ENCODE data around the gene C1QB. TPM values are rescaled to one million over a fixed set of nuclear protein-coding genes. Genes with fewer than 3 reads are reported as not detected.

The C1QB gene
- total RNA-seq, 1 donor from 2014 or later = 287 TPM

- no peak for DNase-seq (ENCODE audit: extremely low spot score in 2 of 2)
- Histone ChIP-seq H3K9me3 (no peaks in the 10 kb centered on the region), H3K27me3 (no peaks in the 10 kb centered on the region), H3K4me1 (no peaks in the 10 kb centered on the region), H3K27ac (no peak overlapping the region), H3K4me3 (no peak overlapping the region), H3K36me3 (no peaks in the 10 kb centered on the region)
- intact Hi-C loops (cut with DNase I) = no loop called here
- TF ChIP-seq POLR2AphosphoS5 (IDR thresholded peaks at IDR 0.05; ENCODE audit: insufficient read depth in 1 of 2, low read depth in 1 of 2) = no peak
- no peak for TF ChIP-seq CTCF (IDR thresholded peaks at IDR 0.05)
Observed at GRCh38 chr1:22689505-22689904, 36.5 kb downstream of the C1QB start.

DNA sequence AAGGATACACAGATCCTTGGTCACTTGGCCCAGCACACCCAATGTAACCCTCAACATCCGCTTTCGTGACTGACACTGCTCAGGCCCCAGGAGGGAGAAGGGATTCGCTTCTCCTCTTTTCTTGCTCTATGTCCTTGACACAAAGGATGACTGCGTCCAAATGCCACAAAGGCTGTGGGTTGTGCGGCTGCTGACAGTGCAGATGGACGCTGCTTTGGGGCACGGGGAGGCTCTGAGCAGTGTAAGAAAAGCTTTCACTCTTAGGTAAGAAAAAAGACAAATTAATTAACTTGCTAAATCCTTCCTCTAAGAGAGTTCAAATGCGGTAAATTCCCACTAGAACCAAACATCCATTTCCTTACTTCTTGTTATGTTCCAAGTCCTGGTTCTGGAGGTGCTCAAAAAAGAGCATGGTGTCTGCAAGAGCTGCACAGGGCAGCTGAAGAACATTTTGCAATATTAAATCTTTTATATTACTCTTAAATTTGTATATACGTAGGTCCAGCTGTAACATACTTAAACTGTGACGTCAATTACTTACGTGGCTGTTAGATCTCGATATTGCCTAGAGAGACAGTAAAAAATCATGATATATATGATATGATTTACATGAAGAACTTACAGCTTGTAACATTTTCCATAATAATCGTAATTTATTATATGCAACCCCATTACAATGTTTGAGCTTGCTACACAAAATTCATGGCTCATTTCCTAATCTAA lies 38.2 kb downstream of the C1QB start:
- Histone ChIP-seq H3K36me3 (no peaks in the 10 kb centered on the region), H3K4me1 (no peaks in the 10 kb centered on the region), H3K27me3 (no peaks in the 10 kb centered on the region), H3K27ac (no peak overlapping the region), H3K9me3 (no peaks in the 10 kb centered on the region), H3K4me3 (no peak overlapping the region)
- no peak for DNase-seq (ENCODE audit: extremely low spot score in 2 of 2)
- TF ChIP-seq POLR2A (IDR thresholded peaks at IDR 0.05) (no peak), POLR2AphosphoS5 (IDR thresholded peaks at IDR 0.05; ENCODE audit: insufficient read depth in 1 of 2, low read depth in 1 of 2) (no peak), CTCF (IDR thresholded peaks at IDR 0.05) (no peak)
- intact Hi-C loops (cut with DNase I) = no loop called here

DNA sequence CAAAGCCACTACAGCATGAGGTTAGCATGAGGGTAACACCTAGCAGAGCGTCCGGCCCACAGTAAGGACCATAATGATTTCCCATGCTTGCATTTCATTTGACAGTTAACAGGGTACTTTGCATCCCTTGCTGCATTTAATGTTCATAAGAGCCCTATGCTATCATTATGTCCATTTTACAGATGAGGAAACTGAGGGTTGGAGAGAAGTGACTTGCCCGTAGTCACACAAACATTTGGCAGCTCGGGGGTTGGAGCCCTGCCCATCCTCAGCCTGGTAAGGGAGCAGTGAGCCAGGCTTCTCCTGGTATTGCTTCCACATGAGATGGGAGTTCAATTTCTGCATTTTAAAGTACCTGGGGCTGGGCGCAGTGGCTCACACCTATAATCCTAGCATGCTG lies 41.1 kb downstream of the C1QB start:
- Histone ChIP-seq H3K36me3 (no peaks in the 10 kb centered on the region), H3K27ac (no peak overlapping the region), H3K4me3 (no peak overlapping the region), H3K27me3 (no peaks in the 10 kb centered on the region), H3K4me1 (no peaks in the 10 kb centered on the region), H3K9me3 (no peaks in the 10 kb centered on the region)
- intact Hi-C loops (cut with DNase I) = no loop called here
- no peak for DNase-seq (ENCODE audit: extremely low spot score in 2 of 2)
- no peak for TF ChIP-seq POLR2AphosphoS5 (IDR thresholded peaks at IDR 0.05; ENCODE audit: insufficient read depth in 1 of 2, low read depth in 1 of 2)
- TF ChIP-seq CTCF (IDR thresholded peaks at IDR 0.05) = no peak
- TF ChIP-seq POLR2A (IDR thresholded peaks at IDR 0.05) = no peak

DNA sequence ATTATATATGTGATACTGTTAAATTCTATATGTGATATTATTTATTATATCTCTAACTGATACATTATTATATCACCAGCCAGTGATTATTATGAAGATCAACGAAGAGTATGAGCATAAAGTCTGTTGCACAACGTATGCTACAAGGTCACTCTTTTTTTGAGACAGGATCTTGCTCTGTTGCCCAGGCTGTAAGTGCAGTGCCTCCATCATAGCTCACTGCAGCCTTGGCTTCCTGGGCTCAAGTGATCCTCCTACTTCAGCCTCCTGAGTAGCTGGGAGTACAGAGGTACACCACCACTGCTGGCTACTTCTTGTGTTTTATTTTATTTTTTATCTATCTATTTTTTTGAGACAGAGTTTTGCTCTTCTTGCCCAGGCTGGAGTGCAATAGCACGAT lies 43.6 kb downstream of the C1QB start:
- intact Hi-C loops (cut with DNase I) = no loop called here
- H3K36me3 ChIP-seq = no peaks in the 10 kb centered on the region
- H3K9me3 ChIP-seq = no peaks in the 10 kb centered on the region
- H3K27ac ChIP-seq = no peak overlapping the region
- H3K4me3 ChIP-seq = no peak overlapping the region
- TF ChIP-seq POLR2A (IDR thresholded peaks at IDR 0.05) = no peak
- no peak for TF ChIP-seq POLR2AphosphoS5 (IDR thresholded peaks at IDR 0.05; ENCODE audit: insufficient read depth in 1 of 2, low read depth in 1 of 2)
- TF ChIP-seq CTCF (IDR thresholded peaks at IDR 0.05) = no peak
- DNase-seq (ENCODE audit: extremely low spot score in 2 of 2) = no peak
- no peaks in the 10 kb centered on the region for H3K27me3 ChIP-seq
- H3K4me1 ChIP-seq = no peaks in the 10 kb centered on the region

DNA sequence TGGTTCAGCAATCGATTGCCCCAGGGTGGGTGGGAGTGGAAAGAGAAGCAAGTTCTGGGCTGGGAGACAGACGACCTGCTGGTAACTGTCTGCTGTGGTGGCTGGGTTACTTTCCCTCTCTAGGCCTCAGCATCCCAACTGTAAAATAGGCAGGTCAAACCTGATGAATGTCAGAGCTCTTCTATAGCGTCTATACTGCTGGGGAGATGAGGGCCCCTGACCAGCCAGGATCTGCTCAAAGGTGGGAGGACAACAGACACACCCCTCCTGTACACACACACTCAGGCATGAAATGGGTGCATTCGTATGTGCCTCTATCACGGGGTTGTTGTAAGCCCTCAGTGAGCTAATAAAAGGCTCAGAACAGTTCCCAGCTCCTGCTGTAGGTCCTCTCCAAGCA lies 44.9 kb downstream of the C1QB start:
- no peaks in the 10 kb centered on the region for H3K36me3 ChIP-seq
- intact Hi-C loops (cut with DNase I) = no loop called here
- H3K9me3 ChIP-seq = no peaks in the 10 kb centered on the region
- H3K27me3 ChIP-seq = no peaks in the 10 kb centered on the region
- H3K4me3 ChIP-seq = no peak overlapping the region
- no peak for DNase-seq (ENCODE audit: extremely low spot score in 2 of 2)
- no peak overlapping the region for H3K27ac ChIP-seq
- no peak for TF ChIP-seq CTCF (IDR thresholded peaks at IDR 0.05)
- TF ChIP-seq POLR2AphosphoS5 (IDR thresholded peaks at IDR 0.05; ENCODE audit: insufficient read depth in 1 of 2, low read depth in 1 of 2) = no peak
- no peak for TF ChIP-seq POLR2A (IDR thresholded peaks at IDR 0.05)
- H3K4me1 ChIP-seq = no peaks in the 10 kb centered on the region

Measured in vagina (tissue), 2 donors.